NCI-H187 (cell line): ENCODE results near the gene THAP10.
"Not testable (repeated sequence)": the region's sequence is repeated elsewhere in the genome, so short reads cannot be mapped to it uniquely, and the experiment has no call there.

ENCODE experiments used
- DNase-seq, 2 experiments: peaks; one replicate each; lab custom pipeline; 2025; lab: John Stamatoyannopoulos, UW

THAP10 gene

DNA sequence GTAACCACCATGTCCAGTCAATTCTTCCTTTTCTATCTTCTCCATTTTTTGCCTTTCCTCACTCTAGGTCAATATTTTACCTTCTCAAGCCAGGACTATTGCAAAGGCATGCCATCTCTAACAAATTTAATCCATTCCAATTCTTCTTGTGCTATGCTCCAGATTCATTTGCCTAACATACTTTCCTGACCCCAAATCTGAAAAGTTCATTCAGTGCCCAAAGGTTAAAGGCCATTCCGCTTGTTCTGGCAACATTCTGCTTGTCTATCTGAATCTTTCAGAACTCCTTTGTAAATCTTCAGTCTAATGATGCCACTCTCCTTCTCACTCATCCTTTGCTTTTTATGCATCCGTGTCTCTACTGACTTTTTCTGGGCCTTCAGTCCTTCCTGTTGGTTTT, 15.6 kb downstream of the THAP10 start:
- no peak for DNase-seq

DNA sequence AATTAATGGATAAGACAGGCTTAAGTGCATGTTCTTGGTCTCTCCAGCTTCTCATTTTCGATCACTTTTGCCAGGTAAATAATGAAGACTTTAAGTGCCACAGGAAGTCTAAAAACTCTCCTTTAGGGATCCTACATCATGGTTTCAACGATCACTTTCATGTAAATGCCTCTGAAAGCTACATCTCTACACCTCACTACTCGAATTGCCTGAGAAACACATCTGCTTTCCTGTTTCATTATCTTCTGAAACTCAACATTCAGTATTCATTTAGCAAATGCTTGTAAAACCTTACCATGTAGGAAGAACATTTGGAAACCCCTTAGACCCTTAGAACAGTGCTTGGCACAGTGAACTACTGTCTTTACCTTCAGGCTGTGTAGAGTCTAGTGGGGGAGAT, 16.2 kb downstream of the THAP10 start:
- DNase-seq = no peak

DNA sequence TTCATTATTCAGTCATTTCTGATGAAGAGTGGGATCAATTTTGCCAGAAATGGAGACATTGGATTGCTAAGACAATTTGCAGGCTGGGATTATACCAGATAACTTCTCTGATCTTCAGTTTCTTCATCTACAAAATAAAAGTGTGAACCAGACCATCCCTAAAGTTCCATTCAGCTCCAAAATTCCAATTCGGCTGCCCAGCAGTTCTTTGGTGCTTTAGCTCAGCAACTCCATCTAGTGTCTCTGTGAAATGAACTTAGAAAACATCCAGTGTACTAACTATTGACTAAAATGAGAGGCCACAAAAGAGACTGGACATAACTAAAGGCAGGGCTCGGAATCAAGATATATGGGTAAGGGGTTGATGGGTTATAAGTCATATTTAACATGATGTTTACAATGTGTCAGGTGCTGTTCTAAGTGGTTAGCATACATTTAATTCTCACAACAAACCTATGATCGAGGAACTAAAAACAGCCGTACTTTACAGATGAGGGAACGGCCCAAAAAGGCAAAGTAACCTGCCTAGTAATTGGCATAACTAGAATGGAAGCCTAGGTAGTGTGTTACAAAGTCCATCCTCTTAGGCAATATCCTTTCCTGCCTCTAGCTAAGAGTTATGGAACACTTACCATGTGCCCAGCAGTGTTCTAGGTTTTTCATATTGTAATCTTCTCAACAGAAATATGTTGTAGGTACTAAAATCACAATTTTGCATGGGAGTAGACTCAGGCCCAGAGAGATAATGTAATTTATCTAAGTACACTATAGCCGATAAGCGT, 17.0 kb downstream of the THAP10 start:
- no peak for DNase-seq

- DNase-seq = no peak
Measured at GRCh38 chr15:70873232-70874054, 18.8 kb downstream of the THAP10 start.

DNA sequence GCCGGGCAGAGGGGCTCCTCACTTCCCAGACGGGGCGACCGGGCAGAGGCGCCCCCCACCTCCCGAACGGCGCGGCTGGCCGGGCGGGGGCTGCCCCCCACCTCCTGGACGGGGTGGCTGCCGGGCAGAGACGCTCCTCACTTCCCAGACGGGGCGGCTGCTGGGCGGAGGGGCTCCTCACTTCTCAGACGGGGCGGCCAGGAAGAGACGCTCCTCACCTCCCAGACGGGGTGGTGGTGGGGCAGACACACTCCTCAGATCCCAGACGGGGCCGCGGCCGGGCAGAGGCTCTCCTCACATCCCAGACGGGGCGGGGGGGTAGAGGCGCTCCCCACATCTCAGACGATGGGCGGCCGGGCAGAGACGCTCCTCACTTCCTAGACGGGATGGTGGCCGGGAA, 20.7 kb downstream of the THAP10 start:
- DNase-seq = not testable (repeated sequence)

- DNase-seq = no peak
Measured at GRCh38 chr15:70870051-70870450, 22.2 kb downstream of the THAP10 start.

DNA sequence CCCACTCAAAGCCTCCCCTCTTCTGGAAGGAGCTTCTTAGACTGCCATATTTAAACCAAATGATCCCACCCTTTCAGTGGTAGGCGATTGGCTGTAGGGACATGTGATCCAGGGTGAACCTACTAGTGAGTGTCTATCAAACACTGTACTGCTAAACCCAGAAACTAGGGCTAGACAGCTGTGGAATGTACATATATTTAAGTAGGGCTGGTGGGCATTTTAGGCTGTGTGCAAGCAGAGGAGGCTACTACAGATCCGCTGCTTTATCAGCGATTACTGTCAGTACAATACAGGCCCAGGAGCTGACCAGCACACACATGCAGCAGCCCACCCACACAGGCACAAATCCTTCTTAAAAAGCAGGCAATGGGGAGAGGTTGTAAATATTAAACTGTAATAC, 22.9 kb downstream of the THAP10 start:
- no peak for DNase-seq

DNA sequence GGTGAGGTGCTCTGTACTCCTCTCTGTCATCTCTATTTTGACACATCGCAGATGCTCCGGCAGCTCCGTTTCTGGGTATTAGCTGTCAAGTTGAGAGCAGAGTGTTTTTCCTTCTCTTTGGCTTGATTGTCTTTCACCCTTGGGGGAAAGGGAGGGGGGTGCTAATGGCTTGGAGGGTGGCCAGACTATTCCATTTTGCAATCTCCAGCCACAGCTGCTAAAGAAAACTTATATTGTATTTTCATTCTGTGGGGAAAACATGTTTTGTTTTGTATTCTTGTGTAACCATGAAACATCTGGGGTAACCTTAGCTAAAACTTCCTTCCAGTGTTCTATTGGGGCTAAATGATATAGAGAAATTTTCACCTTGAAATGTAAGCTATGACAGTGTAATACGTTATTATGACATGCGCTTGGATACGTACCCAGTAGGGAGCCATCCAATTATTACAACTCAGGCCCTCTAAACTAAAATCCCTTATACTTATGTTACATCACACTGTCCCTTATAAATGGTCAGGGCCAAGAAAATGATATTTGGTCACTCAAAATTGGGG, 24.2 kb downstream of the THAP10 start:
- no peak for DNase-seq

GRCh38 chr15:70866982-70867641, 25.1 kb downstream of the THAP10 start:
- DNase-seq = no peak

- no peak for DNase-seq
Measured at GRCh38 chr15:70863450-70864218, 28.6 kb downstream of the THAP10 start.

- DNase-seq = no peak
Measured at GRCh38 chr15:70859998-70860397, 32.2 kb downstream of the THAP10 start.

- DNase-seq = no peak
Measured at GRCh38 chr15:70859322-70859908, 32.8 kb downstream of the THAP10 start.

GRCh38 chr15:70858614-70859321, 33.5 kb downstream of the THAP10 start:
- not testable (repeated sequence) for DNase-seq

GRCh38 chr15:70857562-70858285, 34.5 kb downstream of the THAP10 start:
- no peak for DNase-seq

DNA sequence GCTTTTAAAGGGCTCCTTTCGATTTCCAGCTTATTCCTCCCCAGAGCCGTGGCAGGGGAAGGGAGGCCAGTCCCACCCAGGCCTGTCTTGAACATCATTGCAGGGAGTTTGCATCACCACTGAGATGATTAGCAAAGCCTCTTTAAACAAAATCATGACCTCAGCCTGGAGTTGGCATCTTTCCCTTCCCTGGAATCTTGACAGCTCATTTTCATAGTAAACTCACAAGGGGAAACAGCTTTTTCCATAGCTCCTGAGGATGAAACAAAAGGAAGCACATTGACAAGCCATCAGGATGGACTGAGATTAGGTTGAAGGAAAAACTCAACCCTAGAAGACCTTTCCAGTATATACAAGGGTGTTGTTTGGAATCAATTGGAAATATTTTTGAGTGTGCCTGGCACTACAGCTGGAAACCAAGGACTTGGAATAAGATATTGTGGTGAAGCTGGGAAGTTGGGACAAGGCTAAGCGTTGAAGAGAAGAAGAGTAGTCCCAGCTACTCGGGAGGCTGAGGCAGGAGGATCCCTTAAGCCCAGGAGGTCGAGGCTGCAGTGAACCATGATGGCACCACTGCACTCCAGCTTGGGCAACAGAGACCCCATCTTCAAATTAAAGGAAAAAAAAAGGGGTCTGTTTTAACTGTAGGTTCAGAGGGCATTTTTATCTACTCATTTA, 35.2 kb downstream of the THAP10 start:
- no peak for DNase-seq

DNA sequence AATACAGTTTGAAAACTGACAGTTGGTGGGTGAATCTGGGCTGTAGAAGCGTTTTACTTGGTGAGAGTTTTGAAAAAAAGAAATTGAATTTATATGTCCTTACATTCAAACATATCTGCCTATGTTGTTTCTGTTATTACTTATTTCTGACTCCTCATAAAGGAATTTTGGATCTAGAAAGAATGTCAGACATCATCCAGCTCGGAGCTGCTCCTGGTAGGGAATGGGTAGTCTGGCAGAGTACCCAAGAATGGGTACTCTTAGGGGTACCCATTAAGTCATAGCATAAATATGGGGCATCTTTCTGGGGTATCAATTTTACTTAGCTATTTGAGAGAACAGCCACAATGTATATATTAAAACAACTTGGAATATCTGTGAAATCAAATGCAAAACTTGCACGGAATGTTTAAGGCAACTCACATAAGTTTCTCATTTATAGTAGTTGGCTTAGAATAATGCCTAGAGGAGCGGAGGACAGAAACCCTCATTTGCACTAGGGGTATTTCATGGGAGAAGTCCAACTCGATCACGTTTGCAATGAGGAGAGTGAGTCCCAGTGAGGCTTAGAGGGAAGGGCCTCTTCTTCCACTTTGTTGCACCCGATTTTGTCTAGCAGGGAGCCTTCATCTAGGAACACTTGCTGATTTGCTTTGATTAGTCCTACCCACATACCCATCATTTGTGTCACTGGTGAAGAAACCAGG, 35.9 kb downstream of the THAP10 start:
- no peak for DNase-seq

DNA sequence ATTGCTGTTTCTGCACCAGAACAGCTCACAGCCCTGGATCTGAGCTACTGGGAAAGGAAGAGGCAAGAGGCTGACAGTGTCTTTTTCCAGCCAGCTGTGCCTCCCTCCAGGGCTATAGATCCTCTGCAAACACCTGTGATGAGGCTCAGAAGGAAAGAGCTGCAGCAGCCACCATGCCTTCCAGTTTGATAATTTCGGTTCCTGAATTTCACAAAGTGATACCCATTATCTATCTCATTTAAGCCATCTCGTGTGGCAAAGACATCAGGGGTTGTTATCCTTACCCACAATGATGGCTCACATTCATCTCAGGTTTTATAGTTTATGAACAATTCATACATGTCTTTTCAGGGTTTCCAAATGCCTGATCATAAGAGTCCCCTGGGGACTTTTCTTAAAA, 36.5 kb downstream of the THAP10 start:
- no peak for DNase-seq

DNA sequence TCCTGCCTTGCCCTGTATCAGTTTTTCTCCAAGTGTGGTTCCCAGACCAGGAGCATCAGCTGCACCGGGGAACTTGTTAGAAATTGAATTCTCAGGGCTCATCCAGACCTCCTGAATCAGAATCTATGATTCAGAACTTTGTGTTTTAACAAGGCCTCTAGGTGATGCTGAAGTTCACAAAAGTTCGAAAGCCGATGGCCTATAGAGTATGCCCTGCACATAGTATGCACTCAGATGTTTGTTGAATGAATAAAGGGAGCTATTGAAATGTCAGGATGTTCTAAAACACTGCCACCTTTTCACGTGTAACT, 37.6 kb downstream of the THAP10 start:
- no peak for DNase-seq
